AG08396 (cell line): Measurements from ENCODE around the gene CCDC170.

ENCODE experiments used
- DNase-seq: peaks from one replicate; pipeline ENCODE4 v3.0.0; 2012; ENCODE audit warnings: low spot score, mixed read lengths

Gene CCDC170

DNA sequence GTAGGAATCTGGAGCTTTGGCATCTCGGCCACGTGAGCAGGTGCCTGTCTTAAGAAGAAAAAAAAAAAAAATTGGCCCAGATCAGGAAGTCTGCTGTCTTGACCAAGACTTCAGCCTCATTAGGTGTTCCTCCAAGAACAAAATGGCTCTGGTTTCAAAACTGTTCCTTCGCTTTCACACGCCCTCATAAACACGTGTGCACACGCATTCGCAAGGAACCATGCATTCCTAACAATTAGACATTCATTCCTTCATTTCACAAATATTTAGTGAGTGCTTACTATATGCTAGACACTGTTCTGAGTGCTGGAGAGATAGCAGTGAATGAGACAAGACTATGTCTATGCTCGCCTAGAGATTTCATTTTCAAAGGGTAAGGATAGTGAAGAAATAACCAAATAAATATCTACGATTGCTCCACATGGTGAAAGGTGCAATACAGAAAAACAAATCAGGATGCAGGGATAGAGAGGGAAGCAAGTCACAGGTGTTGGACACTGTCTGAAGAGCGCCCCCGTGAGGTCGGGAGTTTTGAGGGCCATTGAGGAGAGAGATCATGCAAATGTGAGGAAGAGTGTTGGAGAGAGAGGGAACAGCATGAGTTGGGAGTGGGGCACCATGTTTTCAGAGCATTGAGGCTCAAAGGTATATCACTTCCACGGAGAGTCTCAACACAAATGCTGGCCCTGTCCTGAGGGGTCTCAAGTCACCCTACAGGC lies 53.3 kb downstream of the CCDC170 start:
- no peak for DNase-seq

DNA sequence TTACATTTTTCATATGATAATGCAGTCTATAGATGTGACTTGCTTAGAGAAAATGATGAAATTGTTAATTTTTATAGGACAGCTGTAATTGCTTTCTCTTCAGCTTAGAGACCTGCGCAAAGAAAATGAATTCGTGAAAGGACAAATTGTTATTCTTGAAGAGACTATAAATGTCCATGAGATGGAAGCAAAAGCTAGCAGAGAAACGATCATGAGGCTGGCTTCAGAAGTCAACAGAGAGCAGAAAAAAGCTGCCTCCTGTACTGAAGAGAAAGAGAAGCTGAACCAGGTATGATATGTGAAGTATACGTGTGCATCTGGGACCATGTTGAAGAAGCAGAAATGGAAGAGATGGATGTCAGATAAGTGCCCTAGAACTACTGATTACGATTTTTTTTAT lies 54.4 kb downstream of the CCDC170 start:
- no peak for DNase-seq

DNA sequence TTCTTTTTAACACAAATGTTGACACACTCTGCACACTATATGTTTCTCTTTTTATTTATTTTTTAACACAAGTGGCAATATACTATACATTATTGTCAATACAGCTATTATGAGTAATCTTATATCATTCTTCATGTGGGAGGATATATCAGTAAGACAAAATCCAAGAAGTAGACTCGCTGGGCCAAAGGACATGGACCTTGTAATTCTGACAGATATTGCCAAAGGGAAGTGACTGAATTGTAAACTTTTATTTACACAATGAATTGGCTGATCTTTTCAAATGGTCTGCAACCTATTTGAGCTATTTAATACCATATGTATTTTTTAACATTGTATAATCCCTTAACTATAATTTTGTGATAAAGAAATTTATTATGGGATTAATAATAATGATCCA lies 56.0 kb downstream of the CCDC170 start:
- no peak for DNase-seq

DNA sequence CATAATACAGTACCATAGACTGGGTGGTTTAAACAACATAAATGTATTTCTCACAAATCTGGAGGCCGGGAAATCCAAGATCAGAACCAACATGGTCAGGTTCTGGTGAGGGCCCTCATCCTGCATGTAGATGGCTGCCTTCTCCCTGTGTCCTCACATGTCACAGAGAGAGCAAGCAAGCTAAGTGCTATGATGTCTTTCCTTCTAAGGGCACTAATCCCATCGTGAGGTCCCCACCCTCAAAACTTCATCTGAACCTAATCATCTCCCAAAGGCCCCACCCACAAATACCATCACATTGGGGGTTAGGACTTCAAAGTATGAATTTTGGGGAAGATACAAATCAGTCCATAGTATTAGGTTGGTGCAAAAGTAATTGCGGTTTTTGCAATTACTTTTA lies 56.8 kb downstream of the CCDC170 start:
- DNase-seq = no peak

DNA sequence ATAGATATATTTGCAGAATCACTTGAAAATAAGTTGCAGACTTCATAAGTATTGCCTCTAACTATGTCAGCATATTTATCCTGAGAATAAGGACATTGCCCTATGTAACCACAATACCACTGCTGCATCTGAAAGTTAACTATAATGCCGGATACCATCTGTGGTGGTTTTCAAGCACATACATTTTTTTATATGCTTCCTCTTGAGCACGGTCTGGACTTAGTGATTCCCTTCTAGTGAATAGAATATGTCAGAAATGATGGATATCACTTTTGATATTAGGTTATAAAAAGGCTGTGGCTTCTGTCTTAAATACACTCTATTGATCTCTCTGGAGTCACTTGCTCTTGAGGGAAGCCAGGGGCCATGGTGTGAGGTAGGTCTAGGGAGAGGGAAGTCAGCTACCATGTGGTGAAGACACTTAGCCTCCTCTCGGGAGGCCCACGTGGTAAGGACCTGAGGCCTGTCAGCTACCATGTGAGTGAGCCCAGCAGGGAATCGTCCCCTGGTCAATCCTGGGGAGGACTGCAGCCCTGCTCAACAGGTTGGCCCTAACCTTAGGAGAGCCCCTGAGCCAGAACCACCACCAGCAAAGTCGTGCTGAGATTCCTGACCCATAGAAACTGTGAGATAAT lies 57.5 kb downstream of the CCDC170 start:
- no peak for DNase-seq

DNA sequence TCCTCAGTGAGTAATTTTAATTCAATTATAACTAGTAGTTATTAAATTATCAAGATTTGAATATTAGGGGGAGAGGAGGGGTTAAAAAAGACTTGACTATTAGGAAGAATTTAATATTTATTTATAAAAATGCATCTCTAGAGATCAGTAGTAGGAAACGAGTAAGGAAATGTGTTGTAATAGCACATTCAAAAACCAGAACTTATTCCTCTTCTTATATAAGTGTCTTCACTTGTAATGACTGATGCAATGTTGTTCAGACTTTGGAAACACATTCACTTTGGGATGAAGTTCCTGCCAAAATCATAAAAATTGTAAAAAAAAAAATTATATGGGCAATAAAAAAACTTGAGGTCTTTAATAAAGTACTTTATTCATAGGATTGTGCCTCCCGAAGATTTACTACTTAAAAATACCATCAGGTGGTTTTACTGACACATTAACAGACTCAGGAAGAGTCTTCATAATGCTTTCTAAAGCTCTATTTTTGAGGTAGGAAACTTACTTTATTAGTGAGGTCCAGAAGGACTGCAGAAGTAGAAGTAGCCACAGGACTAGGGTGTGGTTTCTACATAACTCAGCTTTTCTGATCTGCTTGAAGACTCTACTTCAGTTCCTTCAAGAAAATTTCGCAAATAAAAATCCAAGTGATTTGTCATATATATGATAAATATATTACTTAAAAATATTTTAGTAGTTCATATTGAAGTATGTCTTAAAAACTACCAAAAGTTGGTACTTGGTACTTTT lies 59.8 kb downstream of the CCDC170 start:
- DNase-seq = no peak

DNA sequence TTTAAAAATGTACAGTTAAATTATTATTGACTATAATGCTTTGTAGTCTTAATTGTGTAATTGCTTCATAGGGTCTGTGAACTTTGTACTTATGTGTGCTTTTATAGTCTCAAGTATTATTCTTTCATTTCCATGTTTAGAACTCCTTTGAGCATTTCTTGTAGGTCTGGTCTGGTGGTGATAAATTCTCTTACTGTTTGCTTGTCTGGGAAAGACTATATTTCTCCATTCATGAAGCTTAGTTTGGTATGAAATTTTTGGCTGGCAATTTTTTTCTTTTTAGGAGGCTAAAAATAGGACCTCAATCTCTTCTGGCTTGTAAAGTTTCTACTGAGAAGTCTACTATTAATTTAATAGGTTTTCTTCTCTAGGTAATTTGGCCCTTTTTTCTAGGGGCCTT lies 67.4 kb downstream of the CCDC170 start:
- no peak for DNase-seq

DNA sequence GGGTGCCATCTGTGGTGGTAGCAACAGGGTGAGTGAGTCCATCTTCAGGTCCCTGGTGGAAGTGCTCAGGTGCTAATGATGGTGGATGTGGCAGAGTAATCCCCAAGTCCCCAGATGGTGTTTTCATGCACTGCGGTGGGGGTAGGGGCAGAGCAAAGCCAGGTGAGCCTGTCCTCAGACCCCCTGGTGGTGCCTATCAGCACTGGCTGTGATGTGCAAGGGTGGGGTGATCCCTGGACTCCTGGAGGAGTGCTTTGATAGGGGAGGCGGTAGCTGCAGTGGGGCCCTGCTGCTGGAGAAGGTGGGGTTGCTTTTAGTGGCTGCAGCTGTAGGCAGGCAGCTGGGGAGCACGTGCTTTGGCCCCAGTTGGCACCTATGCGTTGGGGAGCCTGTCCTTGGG lies 70.8 kb downstream of the CCDC170 start:
- no peak for DNase-seq

DNA sequence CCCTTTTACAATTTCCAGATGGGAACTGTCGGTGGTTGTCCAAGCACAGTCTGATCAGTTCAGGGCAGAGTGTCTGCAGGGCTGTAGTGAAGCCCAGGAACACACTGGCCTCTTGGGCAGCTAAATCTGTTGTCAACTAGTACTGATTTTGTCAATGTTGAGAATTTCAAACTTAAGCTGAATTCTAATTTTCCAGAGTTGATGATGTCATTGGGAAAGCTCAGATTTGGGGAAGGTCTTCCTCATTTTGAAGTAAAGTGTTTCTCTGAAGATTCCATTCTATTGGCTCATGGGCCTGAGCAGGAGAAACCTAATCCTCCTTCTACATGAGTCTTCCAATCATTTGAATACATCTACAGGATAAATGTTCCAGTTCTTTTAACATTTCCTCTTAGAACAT lies 72.1 kb downstream of the CCDC170 start:
- DNase-seq = no peak

DNA sequence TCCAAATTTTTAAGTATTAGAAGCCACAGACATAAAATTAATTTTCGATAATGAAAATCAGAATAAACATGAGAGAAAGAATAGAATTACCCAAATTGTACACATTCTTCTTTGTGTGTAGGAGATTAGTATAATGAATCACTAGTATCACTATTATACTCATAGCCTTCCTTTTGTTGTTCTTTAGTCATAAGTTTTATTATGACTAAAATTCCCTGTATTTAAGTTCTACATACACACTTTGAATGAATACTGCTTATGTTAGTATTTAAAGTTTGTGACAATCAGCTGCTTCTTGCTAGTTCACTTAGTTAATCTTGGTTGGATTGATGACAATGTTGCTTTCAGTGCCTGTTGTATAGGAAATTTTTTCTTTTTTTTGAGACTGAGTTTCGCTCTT lies 72.7 kb downstream of the CCDC170 start:
- no peak for DNase-seq

DNA sequence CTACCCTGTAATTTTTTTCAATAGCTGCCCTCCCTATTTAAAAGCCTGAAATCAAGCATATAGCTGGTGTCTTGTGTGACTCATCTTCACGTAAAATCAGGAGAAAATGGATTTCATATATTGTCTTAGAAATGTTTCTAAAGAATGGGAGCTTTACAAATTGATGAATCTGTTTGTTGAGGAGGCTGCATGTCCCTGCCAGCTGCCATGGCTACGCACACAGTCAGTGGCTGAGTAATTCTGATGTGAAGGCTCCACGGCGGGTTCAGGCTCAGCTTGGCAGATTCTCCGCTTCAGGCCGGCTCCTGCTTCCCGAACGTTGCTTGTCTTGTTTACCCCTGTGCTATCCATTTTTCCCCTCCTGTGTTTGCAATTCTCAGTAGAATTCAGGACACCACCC lies 82.8 kb downstream of the CCDC170 start:
- DNase-seq = no peak

DNA sequence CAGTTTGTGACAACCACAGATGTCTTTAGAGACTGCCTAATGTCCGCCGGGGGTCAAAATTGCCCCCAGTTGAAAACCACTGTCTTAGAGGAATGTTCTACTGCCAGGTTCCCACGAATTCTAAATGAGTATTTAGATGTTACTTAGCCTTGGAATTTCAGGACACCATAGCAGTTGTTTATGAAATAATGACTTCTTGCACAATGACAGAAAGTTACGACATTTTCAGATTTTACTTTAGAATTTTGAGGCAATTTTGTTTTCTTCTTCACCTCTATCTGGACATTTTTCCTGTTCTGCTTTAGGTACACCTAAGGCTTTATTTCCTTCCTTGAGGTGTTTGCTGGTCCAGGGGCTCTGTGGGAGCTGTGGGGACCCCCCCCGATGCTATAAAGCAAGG lies 83.4 kb downstream of the CCDC170 start:
- DNase-seq = no peak

DNA sequence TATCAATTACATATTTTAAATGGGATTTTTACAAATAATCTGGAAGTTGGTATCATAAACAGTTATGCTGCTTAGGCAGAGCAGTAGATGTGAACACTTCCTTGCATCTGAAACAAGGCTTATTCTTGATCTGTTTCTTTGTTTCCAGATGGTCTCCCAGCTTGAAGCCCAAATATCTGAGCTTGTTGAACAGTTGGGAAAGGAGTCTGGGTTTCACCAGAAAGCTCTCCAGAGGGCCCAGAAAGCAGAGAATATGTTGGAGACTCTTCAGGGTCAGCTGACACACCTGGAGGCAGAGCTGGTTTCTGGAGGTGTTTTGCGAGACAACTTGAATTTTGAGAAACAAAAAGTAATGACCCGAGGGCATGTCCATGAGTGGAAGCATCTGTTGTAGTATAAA lies 91.9 kb downstream of the CCDC170 start:
- DNase-seq = no peak

DNA sequence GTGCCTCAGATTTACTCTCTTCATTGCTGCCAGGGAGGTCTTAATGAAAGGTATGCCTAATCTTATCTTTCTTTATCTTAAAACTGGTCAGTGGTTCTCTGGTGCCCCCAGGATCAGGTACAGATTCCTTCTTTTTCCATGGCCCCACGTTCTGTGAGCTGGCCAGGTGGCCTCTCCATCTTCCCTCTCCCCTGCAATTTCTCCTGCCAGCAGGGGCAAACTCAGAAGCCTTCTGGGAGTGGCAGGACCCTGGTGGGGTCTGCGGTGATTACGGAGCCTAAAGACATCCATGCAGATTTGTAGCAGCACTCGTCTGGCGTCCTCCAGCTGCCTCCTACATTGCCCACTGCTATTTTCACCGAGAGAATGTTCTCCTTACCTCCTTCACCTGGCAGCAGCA lies 95.8 kb downstream of the CCDC170 start:
- no peak for DNase-seq

DNA sequence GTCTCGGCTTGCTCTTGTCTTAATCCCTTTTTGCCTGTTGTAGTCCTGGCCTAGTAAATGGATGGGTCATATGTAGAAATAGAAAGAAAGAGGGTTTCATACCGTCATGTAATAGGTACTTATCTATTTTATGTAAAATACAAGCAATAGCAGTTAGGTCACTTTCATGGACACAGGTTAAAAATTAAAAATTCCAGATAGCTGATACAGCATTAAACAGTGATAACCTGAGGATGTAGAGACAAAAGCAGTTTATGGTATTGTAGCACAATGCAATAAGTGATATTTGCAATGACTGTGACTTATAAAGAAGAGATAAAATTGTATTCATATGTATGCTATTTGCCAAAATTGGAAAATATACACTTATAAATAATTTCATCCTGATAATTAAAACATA lies 96.9 kb downstream of the CCDC170 start:
- no peak for DNase-seq

DNA sequence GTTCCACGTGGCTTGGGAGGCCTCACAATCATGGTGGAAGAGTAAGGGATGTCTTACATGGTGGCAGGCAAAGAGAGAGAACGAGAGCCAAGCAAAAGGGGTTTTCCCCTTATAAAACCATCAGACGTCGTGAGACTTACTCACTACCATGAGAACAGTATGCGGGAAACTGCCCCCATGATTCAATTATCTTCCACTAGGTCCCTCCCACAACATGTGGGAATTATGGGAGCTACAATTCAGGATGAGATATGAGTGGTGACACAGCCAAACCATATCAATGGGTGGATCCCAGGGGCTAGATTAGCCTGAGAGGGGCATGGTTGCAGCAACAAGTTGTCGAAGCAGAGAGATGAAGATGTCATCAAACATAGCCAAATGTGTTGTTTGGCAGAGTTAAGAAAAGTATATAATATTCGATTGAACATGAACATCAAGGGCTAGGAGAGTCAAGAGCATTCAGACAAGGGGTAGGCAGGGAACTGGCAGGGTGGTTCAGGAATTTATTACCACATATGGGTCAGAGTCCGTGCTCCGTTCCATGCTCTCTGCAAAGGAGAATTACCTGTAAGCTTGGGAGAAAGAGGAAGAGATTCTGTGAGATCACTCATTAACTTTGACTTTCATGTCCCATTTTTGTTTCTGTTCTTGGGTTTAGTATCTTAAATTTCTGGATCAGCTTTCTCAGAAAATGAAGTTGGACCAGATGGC lies 98.8 kb downstream of the CCDC170 start:
- no peak for DNase-seq

DNA sequence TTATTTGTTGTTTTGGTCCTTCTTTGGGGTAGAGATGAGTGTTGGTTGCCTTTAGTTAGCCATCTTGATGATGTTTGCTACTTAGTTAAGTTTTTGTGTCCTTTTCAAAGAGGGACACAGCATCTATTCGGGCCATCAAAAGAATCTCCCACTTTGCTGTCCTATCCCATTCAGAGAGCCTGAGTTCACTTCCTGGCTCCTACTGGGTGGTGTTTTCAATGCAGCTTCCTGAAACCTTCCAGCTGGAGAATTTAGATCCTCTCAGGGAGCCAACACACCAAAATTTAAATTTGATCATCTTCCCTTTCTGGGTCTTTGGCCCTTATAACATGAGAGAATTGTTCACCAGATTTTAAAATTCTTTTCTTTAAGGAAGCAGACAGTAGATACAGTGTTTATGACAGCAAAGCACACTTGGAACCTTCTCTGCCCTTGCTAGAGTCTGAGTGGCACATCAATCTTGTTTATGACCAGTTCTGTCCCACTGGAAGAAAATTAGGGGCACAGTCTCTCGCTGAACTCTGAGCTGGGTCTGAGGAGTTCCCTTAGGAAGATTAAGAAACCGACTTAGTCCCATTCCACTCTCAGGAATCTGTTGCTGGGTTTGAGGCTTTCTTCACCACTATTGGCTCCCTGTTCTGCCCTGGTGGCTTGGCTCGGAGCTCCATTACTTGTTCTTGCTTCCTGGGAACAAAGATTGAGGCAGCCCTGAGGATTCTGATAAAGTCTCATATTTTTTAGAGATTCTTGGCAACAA lies 115.5 kb downstream of the CCDC170 start:
- no peak for DNase-seq

DNA sequence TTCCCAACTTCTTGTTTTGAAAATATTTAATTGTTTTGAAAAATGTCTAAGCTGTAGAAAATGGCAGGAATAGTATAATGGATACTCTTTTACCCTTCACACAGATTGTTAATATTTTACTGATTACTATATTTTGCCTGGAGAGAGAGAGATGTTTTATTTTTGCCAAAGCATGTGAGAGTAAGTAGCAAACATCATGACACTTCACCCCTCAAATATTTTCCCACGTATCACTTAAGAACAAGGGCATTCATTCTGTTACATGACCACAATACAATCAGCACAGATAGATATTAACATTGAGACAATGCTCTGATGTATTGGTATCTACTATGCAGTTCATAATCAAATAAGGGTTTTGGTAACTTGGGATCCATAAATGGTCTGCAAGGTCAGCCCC lies 116.5 kb downstream of the CCDC170 start:
- no peak for DNase-seq

DNA sequence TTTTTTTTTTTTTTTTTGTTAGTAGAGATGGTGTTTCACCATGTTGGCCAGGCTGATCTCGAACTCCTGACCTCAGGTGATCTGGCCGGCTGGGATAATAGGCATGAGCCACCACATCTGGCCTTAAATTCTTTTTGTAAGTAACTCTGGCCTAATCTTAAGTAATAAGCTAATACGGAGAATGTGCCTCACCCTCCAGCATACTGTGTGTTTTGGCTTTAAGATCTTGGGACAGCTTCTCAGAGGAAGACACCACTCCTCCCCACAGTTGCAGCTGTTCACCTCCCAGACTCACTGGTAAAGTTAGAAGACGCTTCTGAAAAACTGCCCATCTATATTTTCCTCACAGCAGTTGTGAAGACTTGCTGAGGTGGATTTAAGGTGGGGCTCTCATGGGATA lies 120.8 kb downstream of the CCDC170 start:
- no peak for DNase-seq

DNA sequence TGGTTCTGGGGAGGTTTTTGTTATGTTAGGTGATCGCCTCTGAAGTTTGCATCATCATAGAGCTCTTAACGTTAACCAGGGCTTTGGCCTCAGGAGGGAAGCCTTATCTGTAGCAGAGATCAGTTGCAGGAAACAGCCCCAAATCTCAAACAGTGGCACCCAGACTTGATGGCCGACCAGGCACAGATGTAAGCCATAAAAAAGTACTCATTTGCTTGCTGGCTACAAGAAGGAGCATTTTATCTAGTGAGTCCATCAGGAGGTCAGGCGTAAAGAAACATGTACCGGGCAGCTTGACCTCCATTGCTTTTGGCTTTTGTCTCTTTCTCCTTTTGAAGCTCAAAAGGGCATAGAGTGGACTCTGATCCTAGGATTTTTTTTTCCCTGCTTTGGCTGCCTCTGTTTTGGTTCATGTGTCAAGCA lies 122.3 kb downstream of the CCDC170 start:
- DNase-seq = no peak

DNA sequence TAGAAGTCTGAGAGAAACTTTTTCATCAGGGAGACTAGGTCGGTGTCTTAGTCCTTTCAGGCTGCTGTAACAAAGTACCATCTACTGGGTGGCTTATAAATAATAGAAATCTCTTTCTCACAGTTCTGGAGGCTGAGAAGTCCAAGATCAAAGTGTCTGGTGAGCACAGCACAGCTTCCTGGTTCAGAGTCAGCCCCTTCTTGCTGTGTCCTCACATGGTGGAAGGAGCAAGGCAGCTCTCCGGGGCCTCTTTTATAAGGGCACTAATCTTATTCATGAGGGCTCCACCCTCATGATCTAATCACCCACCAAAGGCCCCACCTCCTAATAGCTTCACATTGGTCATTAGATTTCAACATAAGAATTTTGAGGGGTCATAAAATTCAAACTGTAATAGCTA lies 122.8 kb downstream of the CCDC170 start:
- no peak for DNase-seq

DNA sequence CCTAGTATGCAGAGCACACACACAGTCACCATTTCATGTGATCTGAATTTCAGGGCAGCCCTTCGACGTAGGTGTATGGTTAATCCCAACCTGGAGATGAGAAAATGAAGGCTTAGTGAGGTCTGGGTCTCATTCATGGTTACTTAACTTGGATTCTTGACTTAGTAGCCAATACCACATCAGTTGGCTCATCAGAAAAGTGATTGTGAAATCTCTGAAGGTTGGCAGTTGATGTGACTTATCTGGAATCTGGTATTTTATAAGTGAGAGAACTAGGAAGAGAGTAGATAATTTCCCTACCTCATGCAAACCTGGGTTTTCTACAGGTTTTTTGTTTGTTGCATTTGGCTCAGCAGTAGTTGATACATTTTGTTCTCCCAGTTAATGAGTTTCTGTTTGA lies 123.7 kb downstream of the CCDC170 start:
- no peak for DNase-seq
